Measurements from ENCODE around the gene PILRB. TPM values are rescaled to one million over a fixed set of nuclear protein-coding genes. Genes with fewer than 3 reads are reported as not detected.

Gene PILRB
- polyA plus RNA-seq, 3 donors = 1.7 to 62.6 (median 2.2) TPM

- peaks cover 28 to 63% of the 10 kb centered on the region in 2 donors for H3K36me3 Mint-ChIP-seq
- intact Hi-C loops (cut with micrococcal nuclease) = no loop called here
- TF ChIP-seq CTCF (IDR thresholded peaks at IDR 0.05) = no peak
- no peaks in the 10 kb centered on the region for H3K9me3 Mint-ChIP-seq
- H3K36me3 ChIP-seq (replicated peaks in 1 of 2; ENCODE audit: control insufficient read depth in 1 of 2, insufficient read depth in 2 of 2, low read length in 2 of 2) = peaks cover 9 to 44% of the 10 kb centered on the region in 2 donors
- peaks cover 78% of the 10 kb centered on the region for H4K20me1 ChIP-seq (ENCODE audit: insufficient read depth, low read length)
- no peak overlapping the region for H3K9ac ChIP-seq (ENCODE audit: insufficient read depth, low read length, poor library complexity, severe bottlenecking)
- no peaks in the 10 kb centered on the region for H3K27me3 ChIP-seq (ENCODE audit: control insufficient read depth in 2 of 2, insufficient read depth in 2 of 2, low read length in 2 of 2)
- H3K27ac Mint-ChIP-seq = peak overlapping the region; percentile 45 to 91 (median 85)
- H3K4me3 ChIP-seq (replicated peaks in 1 of 3; ENCODE audit: low read depth in 2 of 3, low read length in 3 of 3) = peak overlapping the region in 1 of 3 experiments; percentile 30
- 37% methylated on average over 3 of the region's 6 CpGs for WGBS (ENCODE audit: insufficient coverage)
- peak in 2 of 3 donors; percentile 40 to 66 for DNase-seq
- H3K4me2 ChIP-seq (replicated peaks; ENCODE audit: extremely low read depth, low read length, poor library complexity, severe bottlenecking) = peak overlapping the region; percentile 22
- H3K79me2 ChIP-seq (ENCODE audit: insufficient read depth, low read length) = peaks cover 92% of the 10 kb centered on the region
- no peak overlapping the region for H2AFZ ChIP-seq (ENCODE audit: insufficient read depth, low read depth, low read length, poor library complexity, severe bottlenecking)
- peak overlapping the region in 1 of 2 donors; percentile 14 for H3K4me3 Mint-ChIP-seq
- H3K4me1 Mint-ChIP-seq = peaks cover 54% of the 10 kb centered on the region
- H3K9me3 ChIP-seq (replicated peaks in 1 of 2; ENCODE audit: control insufficient read depth in 1 of 2, insufficient read depth in 1 of 2, low read length in 2 of 2) = no peaks in the 10 kb centered on the region
- H3K4me1 ChIP-seq (ENCODE audit: control insufficient read depth in 1 of 2, insufficient read depth in 2 of 2, low read length in 2 of 2) = peaks cover 68 to 78% of the 10 kb centered on the region in 2 donors
- peak overlapping the region; percentile 34 to 79 for H3K27ac ChIP-seq (ENCODE audit: low read depth in 1 of 2, low read length in 2 of 2)
- peaks cover 0 to 4% (median 3%) of the 10 kb centered on the region in 3 donors for H3K27me3 Mint-ChIP-seq (ENCODE audit: low read depth in 3 of 3)
Observed at GRCh38 chr7:100384628-100385294, 26.8 kb downstream of the PILRB start.

GRCh38 chr7:100386940-100387339 is 29.0 kb downstream of the PILRB start:
- intact Hi-C loops (cut with micrococcal nuclease) = no loop called here
- H3K9me3 ChIP-seq (replicated peaks in 1 of 2; ENCODE audit: control insufficient read depth in 1 of 2, insufficient read depth in 1 of 2, low read length in 2 of 2) = no peaks in the 10 kb centered on the region
- peak overlapping the region in 1 of 2 donors; percentile 14 for H3K27ac ChIP-seq (ENCODE audit: low read depth in 1 of 2, low read length in 2 of 2)
- Mint-ChIP-seq H3K27me3 (ENCODE audit: low read depth in 3 of 3) (peaks cover 0 to 4% (median 3%) of the 10 kb centered on the region in 3 donors), H3K4me3 (no peak overlapping the region), H3K27ac (peak overlapping the region in 1 of 7 donors; percentile 55), H3K36me3 (peaks cover 45 to 75% of the 10 kb centered on the region in 2 donors), H3K4me1 (peaks cover 49% of the 10 kb centered on the region), H3K9me3 (no peaks in the 10 kb centered on the region)
- no peak for TF ChIP-seq CTCF (IDR thresholded peaks at IDR 0.05)
- no peak for DNase-seq
- H3K36me3 ChIP-seq (replicated peaks in 1 of 2; ENCODE audit: control insufficient read depth in 1 of 2, insufficient read depth in 2 of 2, low read length in 2 of 2) = peaks cover 26 to 63% of the 10 kb centered on the region in 2 donors
- no peak overlapping the region for H3K9ac ChIP-seq (ENCODE audit: insufficient read depth, low read length, poor library complexity, severe bottlenecking)
- H3K79me2 ChIP-seq (ENCODE audit: insufficient read depth, low read length) = peaks cover 92% of the 10 kb centered on the region
- no peak overlapping the region for H3K4me3 ChIP-seq (replicated peaks in 1 of 3; ENCODE audit: low read depth in 2 of 3, low read length in 3 of 3)
- no peak overlapping the region for H3K4me2 ChIP-seq (replicated peaks; ENCODE audit: extremely low read depth, low read length, poor library complexity, severe bottlenecking)
- no peaks in the 10 kb centered on the region for H3K27me3 ChIP-seq (ENCODE audit: control insufficient read depth in 2 of 2, insufficient read depth in 2 of 2, low read length in 2 of 2)
- no peak overlapping the region for H2AFZ ChIP-seq (ENCODE audit: insufficient read depth, low read depth, low read length, poor library complexity, severe bottlenecking)
- WGBS (ENCODE audit: insufficient coverage) = no CpG with 5 or more reads among the region's 5 CpGs
- H3K4me1 ChIP-seq (ENCODE audit: control insufficient read depth in 1 of 2, insufficient read depth in 2 of 2, low read length in 2 of 2) = peaks cover 49 to 63% of the 10 kb centered on the region in 2 donors
- H4K20me1 ChIP-seq (ENCODE audit: insufficient read depth, low read length) = peaks cover 98% of the 10 kb centered on the region
